Esophagus (tissue), 2 donors: ENCODE results near the gene TMEM59. TPM values are rescaled to one million over a fixed set of nuclear protein-coding genes. Genes with fewer than 3 reads are reported as not detected.
"Not testable (repeated sequence)": the region's sequence is repeated elsewhere in the genome, so short reads cannot be mapped to it uniquely, and the experiment has no call there.

ENCODE experiments used
- H3K27ac ChIP-seq, 2 donors: one replicate each; pipeline ENCODE4 v1.5.1; 2013; ENCODE audit warnings: low read depth in 2 of 2, mild to moderate bottlenecking in 2 of 2, inconsistent platforms in 1 of 2, low read length in 1 of 2, moderate library complexity in 1 of 2
- H3K27me3 ChIP-seq, 2 donors: one replicate each; pipeline ENCODE4 v1.6.1; 2013; ENCODE audit warnings: low read length in 2 of 2, control low read depth in 1 of 2, mild to moderate bottlenecking in 1 of 2; ENCODE audit not compliant: insufficient read depth in 2 of 2, control insufficient read depth in 1 of 2
- H3K36me3 ChIP-seq, 2 donors: one replicate each; pipeline ENCODE4 v1.6.1; 2013; ENCODE audit warnings: low read length in 1 of 2; ENCODE audit not compliant: control insufficient read depth in 2 of 2, insufficient read depth in 2 of 2
- H3K4me1 ChIP-seq, 2 donors: one replicate each; pipeline ENCODE4 v1.6.1; 2013; ENCODE audit warnings: low read length in 1 of 2; ENCODE audit not compliant: control insufficient read depth in 2 of 2, insufficient read depth in 2 of 2
- H3K4me3 ChIP-seq, 2 donors: one replicate each; pipeline ENCODE4 v1.5.1; 2013; ENCODE audit warnings: low read length in 2 of 2, mild to moderate bottlenecking in 2 of 2, low read depth in 1 of 2, moderate library complexity in 1 of 2
- H3K9me3 ChIP-seq, 2 donors: one replicate each; pipeline ENCODE4 v1.6.1; 2013; ENCODE audit warnings: mild to moderate bottlenecking in 2 of 2, low read depth in 1 of 2, low read length in 1 of 2, moderate library complexity in 1 of 2; ENCODE audit not compliant: control insufficient read depth in 2 of 2, insufficient read depth in 1 of 2
- WGBS, 2 donors: extraction: QIAGEN DNeasy Blood & Tissue Kit; methylation state at CpG; one replicate each; pipeline ENCODE4 v1.1.7; 2013; 5-methylcytosine and 5-hydroxymethylcytosine counted together
- polyA plus RNA-seq, 2 donors: library from polyadenylated mRNA; stranded (reverse); fragments of 200-250 nt; gene quantifications; one replicate each; pipeline ENCODE4 v1.2.3, GENCODE V29; 2013
- donor health status: healthy with polysubstance abuse.
- donor health status: Bipolar disorder and iron deficiency.

TMEM59 gene
- polyA plus RNA-seq, 2 donors, result 127 to 210 TPM

DNA sequence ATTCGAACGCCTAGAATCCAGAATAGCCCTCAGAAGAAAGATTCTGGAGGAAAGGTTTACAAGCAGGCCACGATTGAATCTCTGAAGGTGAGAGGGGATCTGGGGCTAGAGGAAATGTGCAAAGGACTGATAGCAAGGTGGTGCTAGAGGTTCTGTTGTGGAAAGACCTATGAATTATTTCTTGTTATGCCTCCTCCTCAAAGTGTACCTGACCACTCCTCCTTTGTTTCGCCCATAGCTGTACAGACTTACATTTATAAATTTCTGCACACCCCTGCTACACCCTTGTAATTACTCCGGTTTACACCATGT, 1.4 kb upstream of the TMEM59 start:
- Histone ChIP-seq H3K27ac (no peak overlapping the region), H3K36me3 (no peaks in the 10 kb centered on the region), H3K9me3 (no peaks in the 10 kb centered on the region), H3K4me1 (no peaks in the 10 kb centered on the region), H3K4me3 (peak overlapping the region in 1 of 2 donors; percentile 79), H3K27me3 (no peaks in the 10 kb centered on the region)
- WGBS, 2 donors, result 31 to 34% methylated on average over 5 of the region's 5 CpGs

DNA sequence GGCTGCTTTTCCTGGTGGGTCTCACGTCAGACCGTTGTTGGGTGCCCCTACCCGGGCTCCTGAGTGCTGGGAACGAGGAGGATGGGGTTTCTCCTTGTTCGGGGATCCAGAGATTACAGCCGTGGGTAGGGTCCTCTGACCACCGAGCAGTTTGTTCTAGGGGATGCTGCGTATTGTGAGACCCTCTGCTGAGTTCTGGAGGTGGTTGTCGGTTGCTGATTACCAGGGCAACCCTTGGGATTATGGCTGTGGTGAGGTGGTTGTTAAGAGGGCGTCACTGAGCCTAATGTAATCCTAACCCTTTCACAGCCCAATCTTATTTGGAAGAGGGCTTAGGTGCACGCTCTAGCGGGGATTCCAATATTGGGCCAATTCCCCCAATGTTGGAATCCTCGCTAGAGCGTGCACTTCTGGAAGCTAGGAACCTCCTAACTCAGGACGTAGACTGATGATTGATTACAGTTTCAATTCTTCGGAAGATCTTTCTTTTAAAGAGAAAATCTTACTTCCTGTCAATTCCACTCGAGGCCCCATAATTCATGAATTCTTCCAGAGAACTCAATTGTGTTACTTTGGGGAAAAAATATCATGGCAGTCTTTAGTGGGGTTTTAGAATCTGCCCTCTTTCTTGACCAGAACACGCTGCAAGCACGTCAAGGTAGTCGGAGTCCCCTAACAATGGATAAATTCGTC, 887 bp upstream of the TMEM59 start:
- Histone ChIP-seq H3K36me3 (no peaks in the 10 kb centered on the region), H3K4me1 (no peaks in the 10 kb centered on the region), H3K27ac (peak overlapping the region; percentile 95 to 99), H3K4me3 (peak overlapping the region; percentile 77 to 79), H3K27me3 (no peaks in the 10 kb centered on the region), H3K9me3 (no peaks in the 10 kb centered on the region)
- 5% methylated on average over 21 of the region's 21 CpGs for WGBS, 2 donors

DNA sequence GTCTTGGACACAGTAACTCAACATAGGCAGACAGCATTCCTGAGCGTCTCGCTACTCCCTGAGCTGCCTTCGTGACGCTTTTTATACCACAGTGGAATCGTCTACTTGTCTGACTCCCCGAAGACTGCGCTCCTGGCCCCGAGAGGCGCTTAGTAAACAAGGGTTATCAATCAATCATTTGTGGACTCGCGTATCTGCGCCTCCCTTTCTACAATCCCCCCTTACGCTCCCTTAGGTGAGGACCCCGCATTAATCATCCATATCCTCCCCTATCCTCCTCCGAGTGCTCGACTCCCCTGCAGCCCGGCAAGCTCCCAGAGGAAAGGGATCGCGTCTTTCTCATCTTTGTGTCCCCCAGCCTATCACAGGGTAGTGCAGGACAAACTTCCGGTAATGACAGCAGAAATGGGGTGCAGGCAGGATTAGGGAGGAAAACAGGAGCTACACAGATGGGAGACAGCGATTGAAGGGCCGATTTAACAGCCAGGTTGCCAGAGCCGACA, 522 bp downstream of the TMEM59 start:
- Histone ChIP-seq H3K36me3 (no peaks in the 10 kb centered on the region), H3K27me3 (no peaks in the 10 kb centered on the region), H3K27ac (peak overlapping the region; percentile 99 to 100), H3K9me3 (no peaks in the 10 kb centered on the region), H3K4me1 (no peaks in the 10 kb centered on the region), H3K4me3 (peak overlapping the region; percentile 92 to 95)
- WGBS, 2 donors, result 0% methylated on average over 23 of the region's 23 CpGs

DNA sequence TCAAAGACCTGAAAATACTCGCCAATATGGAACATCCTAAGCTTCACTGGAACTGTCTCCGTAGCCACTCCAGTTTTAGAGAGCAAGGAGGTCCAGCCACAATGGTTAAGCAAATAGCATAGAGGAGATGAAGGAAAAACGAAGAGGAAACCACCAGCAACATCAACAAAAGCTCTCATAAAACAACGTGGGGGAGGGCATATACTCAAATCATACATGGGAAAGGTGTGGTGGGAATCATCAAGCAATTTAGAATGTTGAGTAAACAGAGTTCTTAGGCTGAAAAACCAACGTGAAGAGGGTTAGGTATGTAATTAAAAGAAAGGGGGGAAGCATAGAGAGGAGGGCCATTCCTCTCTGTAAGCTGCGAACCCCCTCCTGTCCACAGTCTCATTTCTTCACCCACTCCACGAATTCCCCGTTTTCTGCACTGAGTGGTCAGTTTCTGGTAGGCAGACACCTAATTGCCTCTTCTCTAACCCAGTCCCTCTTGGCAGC, 1.0 kb downstream of the TMEM59 start:
- Histone ChIP-seq H3K4me1 (no peaks in the 10 kb centered on the region), H3K27me3 (no peaks in the 10 kb centered on the region), H3K36me3 (no peaks in the 10 kb centered on the region), H3K9me3 (no peaks in the 10 kb centered on the region), H3K4me3 (peak overlapping the region; percentile 92 to 95), H3K27ac (peak overlapping the region; percentile 99 to 100)
- 2 to 6% methylated on average over 8 of the region's 8 CpGs for WGBS, 2 donors

DNA sequence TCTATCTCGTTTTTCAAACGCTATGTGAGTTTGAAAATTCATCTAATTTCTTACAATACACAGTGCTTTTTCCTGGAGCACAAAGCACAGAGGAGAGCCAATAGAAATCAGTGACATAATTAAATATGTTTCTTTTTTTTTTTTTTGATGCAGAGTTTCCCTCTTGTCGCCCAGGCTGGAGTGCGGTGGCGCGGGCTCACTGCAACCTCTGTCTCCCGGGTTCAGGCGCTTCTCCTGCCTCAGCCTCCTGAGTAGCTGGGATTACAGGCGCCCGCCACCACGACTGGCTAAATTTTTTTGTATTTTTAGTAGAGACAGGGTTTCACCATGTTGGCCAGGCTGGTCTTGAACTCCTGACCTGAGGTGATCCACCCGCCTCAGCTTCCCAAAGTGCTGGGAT, 2.6 kb downstream of the TMEM59 start:
- H3K27ac ChIP-seq, H3K4me3 ChIP-seq, H3K36me3 ChIP-seq, H3K4me1 ChIP-seq, H3K27me3 ChIP-seq, H3K9me3 ChIP-seq: not testable (repeated sequence)
- 96 to 97% methylated on average over 12 of the region's 12 CpGs for WGBS, 2 donors

DNA sequence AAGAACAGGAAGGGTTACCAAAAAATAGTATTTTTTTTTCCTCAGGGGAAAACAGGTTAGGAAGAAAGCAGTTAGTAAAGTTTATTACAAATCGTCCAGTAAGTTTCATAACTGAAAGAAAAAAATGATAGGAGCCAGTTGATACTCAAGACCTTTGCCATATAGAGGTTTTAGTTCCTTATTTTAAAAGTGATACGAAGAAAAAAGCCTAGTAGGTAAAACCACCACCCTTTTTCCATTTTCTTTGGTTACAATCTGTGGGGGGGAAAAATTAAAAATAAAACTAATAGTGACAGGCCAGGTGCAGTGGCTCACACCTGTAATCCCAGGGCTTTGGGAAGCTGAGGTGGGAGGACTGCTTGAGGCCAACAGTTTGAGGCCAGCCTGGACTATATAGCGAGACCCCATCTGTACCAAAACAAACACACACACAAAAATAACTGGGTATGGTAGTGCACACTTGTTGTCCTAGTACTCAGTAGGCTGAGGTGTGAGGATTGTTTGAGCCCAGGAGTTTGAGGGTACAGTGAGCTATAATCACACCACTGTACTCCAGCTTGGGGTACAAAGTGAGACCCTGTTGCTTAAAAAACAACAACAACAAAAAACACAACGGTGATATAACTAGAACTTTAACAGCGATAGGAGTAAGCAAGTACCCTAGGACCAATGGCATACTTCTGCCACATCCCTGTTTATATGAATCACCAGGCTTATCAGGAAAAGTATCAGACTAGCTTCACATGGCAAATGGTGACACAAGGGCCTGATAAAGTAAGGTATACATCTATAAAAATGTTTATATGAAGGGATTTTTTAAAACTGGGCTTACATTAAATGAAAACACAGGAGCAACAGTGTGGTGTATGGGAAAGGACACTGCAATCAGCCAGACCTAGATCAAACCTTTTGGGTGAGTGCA, 5.4 kb downstream of the TMEM59 start:
- H3K27me3 ChIP-seq, result no peaks in the 10 kb centered on the region
- no peaks in the 10 kb centered on the region for H3K9me3 ChIP-seq
- no peak overlapping the region for H3K4me3 ChIP-seq
- 74 to 75% methylated on average over 5 of the region's 5 CpGs for WGBS, 2 donors
- no peak overlapping the region for H3K27ac ChIP-seq
- no peaks in the 10 kb centered on the region for H3K36me3 ChIP-seq
- H3K4me1 ChIP-seq, result no peaks in the 10 kb centered on the region

DNA sequence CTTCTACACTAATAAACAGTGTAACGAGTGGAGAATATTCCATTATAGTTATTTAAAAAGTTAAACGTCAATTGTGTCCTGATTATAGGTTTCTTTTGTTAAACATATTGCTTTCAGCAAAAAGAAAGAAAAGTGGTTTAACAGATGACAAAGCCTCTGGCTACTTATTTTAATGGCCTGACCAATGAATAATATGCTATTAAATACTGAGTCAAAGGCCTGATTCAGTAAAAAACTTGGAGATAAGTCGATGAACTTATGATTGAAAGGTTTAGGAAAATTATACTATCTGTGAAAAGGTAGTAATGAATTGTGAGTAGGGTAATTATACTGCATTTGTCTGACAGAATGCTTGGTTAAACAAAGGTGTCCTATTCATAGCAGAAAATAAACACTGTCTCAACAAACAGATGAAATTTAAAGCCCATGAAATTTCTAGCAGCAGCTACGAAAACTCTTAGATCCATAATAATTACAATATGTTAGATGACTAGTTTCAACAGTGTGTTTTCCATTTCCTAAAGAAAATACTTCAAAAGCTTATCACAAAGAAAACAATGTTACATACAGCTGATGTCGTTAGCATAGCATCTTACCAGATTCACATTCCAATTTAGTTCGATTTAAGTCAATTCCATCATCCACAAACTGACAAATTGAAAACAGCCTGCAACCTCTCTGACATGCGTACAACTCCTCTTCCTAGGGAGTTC, 6.2 kb downstream of the TMEM59 start:
- peaks cover 2 to 3% of the 10 kb centered on the region in 2 donors for H3K36me3 ChIP-seq
- no peaks in the 10 kb centered on the region for H3K27me3 ChIP-seq
- WGBS, 2 donors, result 71 to 76% methylated on average over 7 of the region's 7 CpGs
- no peak overlapping the region for H3K27ac ChIP-seq
- no peaks in the 10 kb centered on the region for H3K9me3 ChIP-seq
- no peaks in the 10 kb centered on the region for H3K4me1 ChIP-seq
- H3K4me3 ChIP-seq, result no peak overlapping the region

DNA sequence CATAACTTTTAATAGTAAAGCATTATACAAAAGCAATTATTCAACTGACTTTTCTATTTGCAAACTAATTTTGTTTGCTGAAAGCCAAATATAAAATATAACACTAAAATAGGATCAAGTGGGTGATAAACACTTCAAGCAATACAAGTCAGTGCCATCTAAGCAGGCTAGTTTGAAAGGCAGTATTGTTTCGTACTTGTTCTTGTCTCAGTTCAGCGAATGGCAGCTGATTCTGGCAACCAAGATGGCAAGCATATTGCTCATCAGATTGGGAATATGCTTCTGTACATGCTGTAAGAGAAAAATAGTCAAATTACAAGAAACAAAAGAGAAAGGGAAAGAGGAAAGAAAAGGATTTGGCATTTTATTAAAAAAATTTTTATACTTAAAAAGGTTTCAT, 7.5 kb downstream of the TMEM59 start:
- WGBS, 2 donors, result 87 to 90% methylated on average over 2 of the region's 2 CpGs
- Histone ChIP-seq H3K4me1 (no peaks in the 10 kb centered on the region), H3K9me3 (no peaks in the 10 kb centered on the region), H3K27me3 (no peaks in the 10 kb centered on the region), H3K27ac (no peak overlapping the region), H3K36me3 (peaks cover 2 to 5% of the 10 kb centered on the region in 2 donors), H3K4me3 (no peak overlapping the region)

DNA sequence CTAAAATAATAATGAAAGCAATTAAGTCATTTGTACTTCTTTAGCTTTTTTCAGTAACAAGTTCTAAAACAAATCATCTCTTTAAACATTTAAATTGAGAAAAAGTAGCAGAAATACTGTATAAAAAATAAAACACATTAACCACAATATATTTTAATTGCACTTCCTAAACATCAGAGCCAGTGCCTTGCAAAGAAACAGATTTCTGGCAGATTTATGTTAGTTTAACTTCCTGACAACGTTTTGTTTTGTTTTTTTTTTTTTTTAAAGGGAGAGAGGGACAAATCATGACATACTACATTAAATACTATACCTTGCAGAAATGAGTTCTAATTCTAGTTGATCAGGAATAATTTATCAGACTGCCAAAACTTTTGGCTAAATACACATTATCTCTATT, 11.2 kb downstream of the TMEM59 start:
- Histone ChIP-seq H3K4me3 (no peak overlapping the region), H3K36me3 (peaks cover 2 to 5% of the 10 kb centered on the region in 2 donors), H3K9me3 (no peaks in the 10 kb centered on the region), H3K4me1 (no peaks in the 10 kb centered on the region), H3K27ac (no peak overlapping the region), H3K27me3 (no peaks in the 10 kb centered on the region)
- WGBS, 2 donors, result 13% methylated on average over 1 of the region's 1 CpG
